ENCODE results near the gene FNDC3B.
"Not testable (repeated sequence)": the region's sequence is repeated elsewhere in the genome, so short reads cannot be mapped to it uniquely, and the experiment has no call there.

- not testable (repeated sequence) for TF ChIP-seq CTCF (IDR thresholded peaks at IDR 0.05); EZH2 (IDR thresholded peaks at IDR 0.05; ENCODE audit: borderline replicate concordance, insufficient read depth, low read depth, low read length, poor library complexity, severe bottlenecking)
Observed at GRCh38 chr3:172042663-172043179, 3.3 kb downstream of the FNDC3B start.

All from B cell (primary cell).